GM18508 (cell line): Measurements from ENCODE around the gene ACACA.

Source experiments
- ATAC-seq: cut with Tn5 transposase; IDR thresholded peaks from one replicate; pipeline ENCODE4 v1.9.1; 2021; ENCODE audit warnings: moderate number of reproducible peaks; ENCODE audit not compliant: insufficient read depth, unreplicated experiment

Gene ACACA

DNA sequence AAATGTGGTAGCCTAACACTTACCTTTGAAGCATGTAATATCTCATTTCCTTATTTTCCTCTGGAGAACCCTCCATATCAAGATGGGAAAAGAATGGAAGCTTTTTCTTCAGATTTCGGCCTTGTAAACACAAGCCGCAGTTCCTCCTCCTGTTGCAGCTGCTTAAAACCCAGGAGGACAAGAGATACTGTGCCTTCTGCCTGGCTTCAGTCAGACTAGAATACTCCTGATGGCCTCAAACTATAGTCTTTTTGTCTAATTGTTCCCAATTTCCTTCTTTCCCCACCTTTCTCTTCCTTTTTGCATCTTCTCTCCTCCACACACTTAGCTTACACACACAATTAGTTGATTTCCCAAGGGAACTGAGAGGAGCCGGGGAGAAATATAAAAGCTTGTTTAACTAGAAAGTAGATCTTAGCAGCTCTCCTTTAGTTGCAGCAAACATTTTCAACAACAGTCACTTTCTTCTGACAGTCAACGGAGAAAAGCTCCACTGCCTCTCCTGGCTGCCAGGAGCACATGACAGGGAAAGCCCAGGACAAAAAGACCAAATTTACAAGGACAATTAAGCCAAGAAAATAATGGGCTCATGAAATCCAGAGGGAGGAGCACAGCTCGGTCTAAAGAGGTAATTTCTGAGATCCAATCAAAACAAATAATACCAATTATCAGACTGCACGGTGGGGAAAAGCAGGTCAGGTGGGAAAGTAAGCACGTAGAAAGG is 107.2 kb downstream of the ACACA start:
- no peak for ATAC-seq

DNA sequence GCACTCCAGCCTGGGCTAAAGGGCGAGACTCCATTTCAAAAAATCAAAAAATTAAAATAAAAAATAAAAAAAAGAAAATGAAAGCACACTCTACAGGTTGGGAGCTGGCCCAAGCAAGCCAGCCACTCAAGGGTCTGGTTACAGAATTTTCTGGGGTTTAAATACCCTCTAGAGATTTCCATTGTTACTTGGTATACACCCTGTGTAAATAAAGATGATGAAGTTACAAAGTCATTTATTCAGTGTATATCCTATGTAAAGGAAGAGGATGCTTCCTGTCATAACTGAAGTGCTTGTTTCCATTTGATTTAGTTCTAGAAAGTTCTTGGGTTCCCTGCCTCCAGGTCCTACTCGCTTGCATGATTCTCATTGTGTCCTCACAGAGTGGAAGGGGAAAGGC is 110.7 kb downstream of the ACACA start:
- no peak for ATAC-seq

DNA sequence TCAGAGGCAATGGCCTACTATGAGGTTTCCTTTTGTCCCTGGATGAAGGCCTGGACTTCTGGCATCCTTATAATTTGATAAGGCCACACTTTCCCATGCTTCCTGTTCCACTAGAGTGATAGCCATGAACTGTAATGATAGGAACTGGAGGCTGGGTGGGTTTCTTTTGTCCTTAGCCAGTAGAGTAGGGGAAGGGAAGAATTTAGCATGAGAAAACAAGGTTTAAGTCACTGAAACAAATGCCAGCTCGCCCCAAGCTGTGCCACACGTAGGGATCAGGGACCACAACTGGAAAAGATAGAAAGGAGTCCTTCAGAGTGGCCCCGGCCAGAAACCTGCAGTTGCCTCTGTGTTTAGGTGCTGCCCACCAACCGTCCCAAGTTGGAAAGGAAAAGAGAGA is 111.7 kb downstream of the ACACA start:
- ATAC-seq: no peak

DNA sequence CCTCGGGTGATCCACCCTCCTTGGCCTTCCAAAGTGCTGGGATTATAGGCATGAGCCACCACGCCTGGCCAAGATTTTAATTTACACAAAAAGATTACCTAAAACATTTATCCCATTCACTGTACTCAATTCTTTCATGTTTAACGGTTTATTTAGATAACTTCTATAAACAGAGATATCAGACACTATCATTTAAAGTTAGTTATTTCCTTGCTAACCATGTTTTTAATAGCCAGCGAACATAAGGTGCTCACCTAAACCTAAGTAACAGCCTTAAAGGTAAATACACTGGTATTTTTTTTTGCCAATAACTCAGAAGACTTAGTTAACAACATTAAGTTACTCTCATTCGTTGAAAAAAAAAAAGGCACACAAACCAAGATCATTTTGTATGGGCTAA is 112.9 kb downstream of the ACACA start:
- ATAC-seq: no peak

DNA sequence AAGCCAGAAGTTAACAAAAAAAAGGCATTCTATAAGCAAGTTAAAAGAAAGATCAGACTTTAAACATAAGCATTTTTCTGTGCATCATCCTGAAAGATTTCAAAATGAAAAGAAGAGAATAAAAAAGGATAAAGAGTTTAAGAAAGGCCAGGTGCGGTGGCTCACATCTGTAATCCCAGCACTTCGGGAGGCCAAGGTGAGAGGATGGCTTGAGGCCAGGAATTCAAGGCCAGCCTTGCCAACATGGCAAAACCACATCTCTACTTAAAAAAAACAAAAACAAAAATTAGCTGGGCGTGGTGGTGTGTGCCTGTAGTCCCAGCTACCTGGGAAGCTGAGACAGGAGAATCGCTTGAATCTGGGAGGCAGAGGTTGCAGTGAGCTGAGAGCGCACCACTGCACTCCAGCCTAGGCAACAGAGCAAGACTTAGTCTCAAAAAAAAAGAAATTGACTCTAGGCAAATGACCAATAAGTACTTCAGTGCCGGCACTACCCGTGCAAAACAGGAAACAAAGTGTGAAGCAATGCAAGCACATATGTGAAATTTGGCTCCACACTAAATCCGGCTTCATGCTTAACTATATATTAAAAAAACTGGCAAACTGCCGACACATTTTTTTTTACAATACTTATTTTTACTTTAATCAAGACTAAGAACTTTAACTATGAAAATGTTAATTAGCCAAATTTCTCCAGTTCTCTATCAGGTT is 114.1 kb downstream of the ACACA start:
- no peak for ATAC-seq

DNA sequence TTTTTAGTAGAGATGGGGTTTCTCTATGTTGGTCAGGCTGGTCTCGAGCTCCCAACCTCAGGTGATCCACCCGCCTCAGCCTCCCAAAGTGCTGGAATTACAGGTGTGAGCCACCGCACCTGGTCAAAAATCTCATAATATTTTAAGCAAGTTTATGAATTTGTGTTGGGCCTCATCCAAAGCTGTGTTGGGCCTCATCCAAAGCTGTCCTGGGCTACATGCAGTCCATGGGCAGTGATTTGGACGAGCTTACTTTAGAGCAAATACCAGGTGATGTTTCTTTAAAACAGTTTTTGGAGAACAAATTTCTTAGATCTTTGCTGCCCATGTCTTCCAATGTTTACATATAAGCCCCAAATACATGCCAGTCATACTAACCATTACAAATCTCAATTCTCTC is 115.3 kb downstream of the ACACA start:
- ATAC-seq: no peak

DNA sequence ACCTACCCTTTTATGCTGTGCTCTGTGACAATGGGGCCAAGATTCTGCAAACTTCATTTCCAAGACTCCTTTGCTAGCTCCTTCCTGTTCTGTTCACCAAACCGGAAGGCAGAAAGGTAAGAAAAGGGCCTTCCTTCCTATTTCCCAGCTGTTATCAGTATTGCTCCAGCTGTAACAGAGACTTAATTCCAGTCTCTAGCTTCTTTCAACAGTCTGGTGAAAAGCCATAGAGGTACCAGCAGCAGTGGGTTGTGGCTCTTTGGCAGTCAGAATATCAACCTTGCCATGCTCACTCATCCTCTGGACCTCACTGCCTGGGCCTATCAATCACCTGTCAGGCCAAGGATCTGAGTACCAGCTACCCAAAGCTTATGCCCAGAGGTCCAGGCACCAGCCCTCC is 120.2 kb downstream of the ACACA start:
- ATAC-seq: no peak

DNA sequence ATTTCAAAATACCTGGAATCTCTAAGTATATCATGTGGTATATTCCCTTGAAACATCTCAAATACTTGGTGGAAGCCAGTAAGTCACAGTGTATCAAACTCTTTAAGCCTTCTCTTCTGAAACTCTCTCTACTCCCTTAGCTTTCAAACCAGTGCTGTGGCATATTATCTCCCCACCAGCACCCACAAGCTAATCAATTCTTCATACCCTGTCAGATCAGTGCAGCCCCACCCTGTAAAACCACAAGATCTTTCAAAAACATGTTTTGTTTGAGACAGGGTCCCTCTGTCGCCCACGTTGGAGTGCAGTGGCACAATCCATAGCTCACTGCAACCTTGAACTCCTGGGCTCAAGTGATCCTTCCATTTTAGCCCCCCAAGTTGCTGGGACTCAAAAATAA is 122.4 kb downstream of the ACACA start:
- ATAC-seq: no peak

DNA sequence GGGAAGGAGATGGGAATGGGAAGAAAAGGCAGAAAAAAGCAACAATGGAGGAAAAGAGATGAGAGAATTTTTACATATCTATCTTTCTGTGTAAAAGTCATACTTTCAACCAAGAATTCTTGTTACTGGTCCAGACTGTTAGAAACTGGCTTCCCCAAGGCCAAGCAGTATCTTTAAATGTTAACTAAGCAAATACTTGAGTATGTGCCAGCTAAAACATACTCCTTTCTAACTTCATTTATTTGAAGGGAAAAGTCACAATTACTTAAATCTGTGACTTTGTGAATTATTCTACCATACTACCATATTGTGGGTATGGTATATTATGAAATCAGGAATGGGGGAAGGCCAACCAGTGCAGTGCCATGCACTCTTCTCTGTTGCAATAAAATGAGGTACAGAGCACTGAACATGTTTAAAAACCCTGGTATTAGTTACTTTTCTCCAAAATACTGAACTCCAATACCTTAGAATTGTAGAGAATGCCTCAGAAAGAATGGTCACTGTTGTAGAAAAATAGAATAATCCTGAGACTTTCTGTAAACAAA is 123.1 kb downstream of the ACACA start:
- no peak for ATAC-seq

DNA sequence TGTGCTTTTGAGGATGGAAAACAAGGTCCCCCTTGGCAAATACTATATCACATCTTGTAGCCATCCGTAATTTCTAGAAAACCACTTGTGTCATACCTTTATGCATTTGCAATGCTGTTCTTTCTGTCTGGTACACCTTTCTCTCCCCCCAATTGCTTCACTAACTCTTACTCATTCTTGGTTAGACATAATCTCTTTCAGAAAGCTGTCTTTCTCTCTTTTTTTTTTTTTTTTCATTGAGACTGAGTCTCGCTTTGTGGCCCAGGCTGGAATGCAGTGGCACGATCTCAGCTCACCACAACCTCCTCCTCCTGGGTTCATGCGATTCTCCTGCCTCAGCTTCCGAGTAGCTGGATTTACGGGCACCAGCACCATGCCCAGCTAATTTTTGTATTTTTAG is 125.8 kb downstream of the ACACA start:
- no peak for ATAC-seq

DNA sequence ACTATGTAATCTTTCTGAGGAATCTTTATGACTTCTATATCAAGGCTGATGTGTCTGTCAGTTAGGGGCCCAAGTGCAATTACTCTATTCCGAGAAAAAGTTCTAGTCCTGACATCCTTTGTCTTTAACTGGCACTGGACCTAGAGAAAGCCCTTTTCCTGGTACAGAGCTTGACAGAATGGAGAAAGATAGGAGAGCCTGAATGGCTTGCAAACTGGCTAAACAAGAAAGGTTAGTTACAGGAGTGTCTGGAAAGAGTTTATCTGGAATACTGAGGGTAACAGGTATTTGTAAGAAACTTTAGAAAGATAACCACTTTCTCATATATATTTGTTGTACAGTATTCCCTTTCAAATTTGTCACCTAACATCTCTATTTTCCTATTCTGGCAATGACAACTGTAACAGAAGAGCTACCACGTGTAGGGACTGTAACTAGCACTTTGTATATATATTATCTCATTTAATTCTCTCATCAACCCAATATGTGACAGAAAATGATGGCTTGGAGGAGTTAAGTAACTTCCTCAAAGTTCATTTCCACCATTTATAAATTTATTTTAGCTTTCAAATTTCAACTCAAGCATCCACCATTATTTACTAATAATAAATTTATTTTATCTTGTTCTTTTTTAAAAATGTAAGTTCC is 128.3 kb downstream of the ACACA start:
- ATAC-seq: no peak

DNA sequence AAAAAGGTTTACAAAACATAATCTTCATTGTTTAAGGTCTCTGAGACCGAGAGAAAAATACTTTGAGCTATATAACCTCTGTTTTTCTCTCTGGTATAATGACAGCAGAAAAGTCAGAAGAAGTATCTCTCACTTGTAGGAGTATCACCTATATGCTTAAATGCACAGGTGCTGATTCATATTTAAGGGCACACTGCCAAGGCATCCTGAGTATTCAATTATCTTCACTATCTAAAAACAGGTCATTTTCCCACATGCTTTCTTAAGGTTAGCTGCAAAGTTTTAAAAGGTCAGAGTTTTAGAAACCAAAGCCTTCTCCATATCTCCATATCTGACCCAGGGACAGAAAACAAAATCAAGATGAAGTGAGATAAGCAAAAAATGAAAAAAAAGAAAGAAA is 130.2 kb downstream of the ACACA start:
- ATAC-seq: no peak

DNA sequence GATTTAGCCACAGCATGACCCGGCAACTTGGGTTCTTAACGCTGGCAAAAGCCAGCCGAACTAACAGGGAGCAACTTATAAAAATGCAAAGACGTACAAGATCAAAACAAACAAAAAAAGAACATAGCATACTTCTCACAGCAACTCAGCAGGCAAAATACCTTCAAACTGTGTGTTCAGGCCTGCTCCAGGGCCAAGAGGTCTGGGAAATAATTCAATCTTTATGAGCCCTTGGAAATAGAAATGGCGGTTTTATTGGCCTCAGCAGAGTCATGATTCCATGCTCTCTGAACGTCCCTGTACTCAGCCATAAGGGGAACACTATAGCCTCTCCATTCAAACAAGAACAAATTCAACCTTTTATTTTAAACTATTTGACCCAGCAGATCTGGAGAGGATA is 132.2 kb downstream of the ACACA start:
- no peak for ATAC-seq

DNA sequence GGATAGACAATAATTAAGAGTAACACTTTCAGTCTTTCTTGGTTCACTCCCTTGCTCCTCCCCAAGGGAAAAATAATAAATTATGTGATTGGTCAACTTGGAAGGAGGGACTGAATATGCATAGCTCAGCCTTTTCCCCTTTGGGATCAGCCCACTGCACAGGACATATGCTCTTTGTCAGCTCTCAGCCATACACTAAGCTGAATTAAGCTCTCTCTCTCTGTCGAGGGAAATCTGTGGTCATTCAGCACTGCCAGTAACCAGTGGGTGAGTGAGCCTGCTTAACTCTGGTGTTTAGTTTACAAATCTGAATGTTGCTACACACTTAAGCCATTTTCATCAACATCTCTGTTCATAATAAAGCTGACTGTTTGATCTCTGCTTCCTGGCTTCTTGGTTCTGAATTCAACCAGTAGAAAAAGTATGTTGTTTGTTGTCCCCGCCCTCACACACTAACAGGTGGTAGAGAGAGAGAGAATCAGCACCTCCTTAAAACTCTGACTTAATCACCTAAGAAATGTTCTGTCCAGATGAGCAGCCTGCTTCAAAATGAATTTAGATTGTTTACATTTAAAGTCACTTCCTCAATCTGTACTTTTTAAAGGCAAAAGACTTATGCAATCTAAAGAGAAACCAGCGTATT is 133.1 kb downstream of the ACACA start:
- no peak for ATAC-seq

DNA sequence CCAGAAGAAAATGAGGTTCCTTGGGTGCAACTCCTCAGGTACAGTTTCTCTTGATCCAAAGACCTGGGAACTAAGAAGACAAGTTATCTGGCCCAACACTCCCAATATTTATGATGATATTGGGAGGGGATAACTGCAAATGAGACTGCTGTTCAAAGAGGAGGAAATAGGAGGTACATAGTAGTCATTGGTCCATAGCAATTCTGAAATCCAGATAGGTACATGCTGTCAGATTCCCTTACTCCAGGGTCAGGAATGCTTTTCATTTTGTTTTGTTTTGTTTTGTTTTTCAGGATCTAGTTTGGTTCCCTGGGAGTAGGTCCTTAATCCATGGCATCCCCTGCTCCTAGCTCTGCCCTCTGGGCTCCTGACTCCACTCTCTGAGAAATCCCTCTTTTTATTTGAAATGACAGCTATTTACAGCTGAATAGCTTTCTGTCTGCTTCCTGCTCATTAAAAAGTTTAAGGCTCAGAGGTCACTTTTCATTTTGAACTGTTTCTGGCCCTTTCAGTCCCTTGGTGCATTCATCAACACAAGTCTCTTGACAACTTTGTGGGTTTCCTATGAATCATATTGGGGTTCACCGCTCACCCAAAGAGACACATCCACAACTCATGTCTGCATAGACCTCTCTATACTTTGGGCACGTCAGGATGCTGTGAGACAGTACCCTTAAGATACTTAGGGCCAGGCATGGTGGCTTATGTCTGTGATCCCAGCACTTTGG is 141.0 kb downstream of the ACACA start:
- no peak for ATAC-seq

DNA sequence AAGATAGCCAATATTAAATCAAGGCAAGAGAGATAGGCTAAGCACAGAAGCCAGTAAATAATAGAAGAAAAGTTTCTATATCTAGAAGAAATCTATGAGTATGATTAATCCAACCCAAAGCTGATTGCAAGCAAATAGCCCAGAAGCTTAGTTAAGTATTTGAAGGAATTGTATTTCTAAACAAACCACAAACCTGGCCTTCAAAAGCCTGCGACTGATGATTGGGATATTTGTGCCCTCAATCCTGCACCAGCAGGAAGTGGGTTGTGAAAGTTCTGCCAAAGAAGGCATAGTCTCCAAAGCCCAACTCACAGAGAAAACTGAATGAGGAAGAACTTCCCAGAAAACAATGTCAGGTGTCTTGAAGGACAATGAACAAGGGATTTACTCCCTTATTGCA is 145.3 kb downstream of the ACACA start:
- ATAC-seq: no peak

DNA sequence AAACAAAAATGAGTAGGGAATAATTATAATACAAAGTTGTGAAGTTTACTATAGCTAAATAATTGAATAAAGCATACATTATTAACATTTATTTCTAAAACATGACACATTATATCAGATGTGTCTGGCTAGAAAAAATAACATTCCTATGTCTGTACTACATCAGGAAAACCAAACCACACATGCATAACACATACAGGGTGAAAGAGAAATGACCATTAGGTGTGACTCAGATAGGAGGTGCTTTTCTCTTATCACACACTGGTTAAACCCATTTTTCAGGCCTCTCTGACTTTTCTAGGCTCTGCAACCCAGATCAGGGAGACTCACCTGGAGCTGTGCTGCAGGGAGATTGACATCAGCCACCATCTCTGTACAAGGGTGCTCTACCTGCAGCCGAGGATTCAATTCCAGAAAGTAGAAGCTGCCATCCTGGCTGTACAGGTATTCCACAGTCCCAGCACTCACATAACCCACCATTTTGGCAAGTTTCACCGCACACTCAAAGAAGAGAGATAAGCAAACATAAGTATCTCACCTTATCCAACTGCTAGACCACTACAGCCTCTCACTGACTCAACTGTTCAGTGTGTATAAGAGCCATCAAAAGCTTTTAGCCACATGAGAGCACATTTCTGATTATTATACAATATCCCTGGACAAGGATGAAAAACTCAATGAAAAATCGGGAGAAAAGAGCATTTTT is 147.5 kb downstream of the ACACA start:
- no peak for ATAC-seq

DNA sequence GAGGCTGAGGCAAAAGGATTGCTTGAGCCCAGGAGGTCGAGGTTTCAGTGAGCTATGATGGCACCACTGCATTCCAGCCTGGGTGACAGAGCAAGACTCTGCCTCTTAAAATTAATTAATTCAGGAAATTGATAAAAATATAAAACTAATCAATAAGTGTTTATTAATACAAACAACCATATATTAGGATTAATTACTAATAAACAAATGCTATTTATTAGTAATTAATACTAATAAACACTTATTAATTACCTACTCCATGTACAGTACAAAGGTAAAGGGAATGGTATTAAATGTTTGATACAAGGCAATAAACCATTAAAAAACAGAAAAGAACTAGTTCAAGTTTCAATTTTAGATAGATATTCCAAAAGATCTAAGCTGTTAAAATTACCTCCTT is 150.0 kb downstream of the ACACA start:
- no peak for ATAC-seq

DNA sequence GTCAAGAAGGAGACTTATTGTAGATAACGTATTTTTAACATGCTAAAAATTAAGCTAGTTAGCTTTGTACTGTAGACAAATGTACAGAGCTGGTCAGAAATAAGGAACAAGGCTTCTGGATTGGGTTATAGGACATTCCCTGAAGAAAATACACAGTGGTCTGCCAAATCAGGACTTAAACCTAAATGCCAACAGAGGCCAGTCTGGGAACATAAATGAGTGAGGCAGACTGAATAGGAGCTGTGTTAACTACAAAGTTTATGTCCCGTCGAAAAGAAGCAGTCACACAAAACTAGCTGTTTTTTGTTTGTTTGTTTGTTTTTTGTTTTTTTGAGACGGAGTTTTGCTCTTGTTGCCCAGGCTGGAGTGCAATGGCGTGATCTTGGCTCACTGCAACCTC is 151.2 kb downstream of the ACACA start:
- ATAC-seq: no peak

DNA sequence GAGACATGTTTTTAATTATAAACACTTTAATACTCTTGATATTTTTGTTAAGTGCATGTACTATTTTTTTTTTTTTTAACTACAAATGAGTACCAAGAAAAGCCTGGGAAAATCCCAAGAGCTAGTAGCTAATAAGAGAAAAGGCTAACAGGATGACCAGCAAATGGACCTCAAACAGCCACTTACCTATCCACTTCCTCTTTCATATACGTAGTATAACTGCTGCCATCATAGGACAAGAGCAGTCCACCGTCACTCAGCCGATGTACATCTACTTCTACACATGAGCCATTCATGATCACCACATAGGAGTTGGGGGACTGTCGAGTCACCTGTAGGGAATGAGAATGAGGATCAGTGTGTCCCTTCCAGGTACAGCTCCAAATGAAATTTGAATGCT is 158.8 kb downstream of the ACACA start:
- ATAC-seq: no peak
